Psoas muscle (tissue), 8 donors: ENCODE data around the gene NSD2. TPM values are rescaled to one million over a fixed set of nuclear protein-coding genes. Genes with fewer than 3 reads are reported as not detected.

Source experiments
- ATAC-seq, 4 donors: fragments of 200-7000 bp; cut with Tn5 transposase; one replicate each; pipeline ENCODE4 v1.9.1; 2020; ENCODE audit warnings: moderate library complexity in 3 of 4, mild to moderate bottlenecking in 2 of 4
- DNase-seq, 2 donors: peaks; one replicate each; pipeline ENCODE4 v3.0.0-alpha.2; 2020
- H3K27ac ChIP-seq: fragments of 200-600 bp; one replicate; pipeline ENCODE4 v1.8.0; 2022
- H3K27me3 ChIP-seq, 3 donors: fragments of 200-600 bp in 1 of 3; one replicate each; pipeline versions ENCODE4 v1.6.1 to v1.8.0; 2013 to 2022; ENCODE audit warnings: low read length in 2 of 3, mild to moderate bottlenecking in 2 of 3, moderate library complexity in 1 of 3; ENCODE audit not compliant: insufficient read depth in 3 of 3
- H3K36me3 ChIP-seq, 2 donors: fragments of 200-600 bp in 1 of 2; one replicate each; pipeline versions ENCODE4 v1.6.1 to v1.8.0; 2013 to 2022; ENCODE audit warnings: low read depth in 1 of 2, mild to moderate bottlenecking in 1 of 2, moderate library complexity in 1 of 2; ENCODE audit not compliant: insufficient read depth in 1 of 2
- H3K4me1 ChIP-seq: fragments of 200-600 bp; one replicate; pipeline ENCODE4 v1.8.0; 2022
- H3K4me3 ChIP-seq: fragments of 200-600 bp; one replicate; pipeline ENCODE4 v1.8.0; 2022; ENCODE audit warnings: mild to moderate bottlenecking
- H3K9me3 ChIP-seq: fragments of 200-600 bp; one replicate; pipeline ENCODE4 v1.8.0; 2022
- WGBS, 3 donors: extraction: QIAGEN DNeasy Blood & Tissue Kit; methylation state at CpG; one replicate each; pipeline versions ENCODE4 v1.1.6 to v1.1.7; 2013; 5-methylcytosine and 5-hydroxymethylcytosine counted together
- intact Hi-C, 2 donors: fragments of 100-400 bp; cut with DNase I; formaldehyde crosslinking; loops; one replicate each; pipeline versions ENCODE4 v1.11.0 to v1.14.2; 2022
- polyA plus RNA-seq, 3 donors: library from polyadenylated mRNA; stranded (reverse); fragments of 200-250 nt; gene quantifications; one replicate each; pipeline ENCODE4 v1.2.3, GENCODE V29; 2013
- total RNA-seq, 4 donors: library from RNA; stranded (reverse); fragmentation: NEBNext Ultra II Directional in 2 of 4; extraction: Animal tissue kit (Norgen Biotek cat#: 25700) in 2 of 4; gene quantifications; one replicate each; pipeline versions ENCODE4 v1.2.1 to v1.2.4, GENCODE V29; 2021 to 2023
- TF ChIP-seq, protein P1 (sequence below): fragments of 200-600 bp; IDR thresholded peaks from one replicate; pipeline ENCODE4 v1.8.0; 2022; ENCODE audit warnings: antibody characterized with exemption
- donor health status: healthy with polysubstance abuse.
- donor health status: DM: no; HTN: no; CAD: no; lungs with moderate emphysema.
- donor health status: Bipolar disorder and iron deficiency.
- donor health status: healthy.
- donor health status: DM: yes; HTN: yes; CAD: no.
- donor health status: DM: no; HTN: no; CAD: no.
- donor health status: DM: no; HTN: no; CAD: no.
- donor health status: DM: yes; HTN: yes; CAD: no.

NSD2 gene
- total and polyA plus RNA-seq, 7 donors, result 5.6 to 36.0 (median 21.2) TPM

- H3K27ac ChIP-seq, result no peak overlapping the region
- H3K9me3 ChIP-seq, result no peaks in the 10 kb centered on the region
- ATAC-seq, result no peak
- peaks cover 5 to 99% of the 10 kb centered on the region in 2 donors for H3K36me3 ChIP-seq
- no peaks in the 10 kb centered on the region for H3K27me3 ChIP-seq
- no peaks in the 10 kb centered on the region for H3K4me1 ChIP-seq
- intact Hi-C loops, result no loop called here
- TF ChIP-seq, protein P1, sequence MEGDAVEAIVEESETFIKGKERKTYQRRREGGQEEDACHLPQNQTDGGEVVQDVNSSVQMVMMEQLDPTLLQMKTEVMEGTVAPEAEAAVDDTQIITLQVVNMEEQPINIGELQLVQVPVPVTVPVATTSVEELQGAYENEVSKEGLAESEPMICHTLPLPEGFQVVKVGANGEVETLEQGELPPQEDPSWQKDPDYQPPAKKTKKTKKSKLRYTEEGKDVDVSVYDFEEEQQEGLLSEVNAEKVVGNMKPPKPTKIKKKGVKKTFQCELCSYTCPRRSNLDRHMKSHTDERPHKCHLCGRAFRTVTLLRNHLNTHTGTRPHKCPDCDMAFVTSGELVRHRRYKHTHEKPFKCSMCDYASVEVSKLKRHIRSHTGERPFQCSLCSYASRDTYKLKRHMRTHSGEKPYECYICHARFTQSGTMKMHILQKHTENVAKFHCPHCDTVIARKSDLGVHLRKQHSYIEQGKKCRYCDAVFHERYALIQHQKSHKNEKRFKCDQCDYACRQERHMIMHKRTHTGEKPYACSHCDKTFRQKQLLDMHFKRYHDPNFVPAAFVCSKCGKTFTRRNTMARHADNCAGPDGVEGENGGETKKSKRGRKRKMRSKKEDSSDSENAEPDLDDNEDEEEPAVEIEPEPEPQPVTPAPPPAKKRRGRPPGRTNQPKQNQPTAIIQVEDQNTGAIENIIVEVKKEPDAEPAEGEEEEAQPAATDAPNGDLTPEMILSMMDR, result no peak
- no peak overlapping the region for H3K4me3 ChIP-seq
- DNase-seq, result no peak
- WGBS, 3 donors, result 87 to 88% (median 87%) methylated on average over 17 to 22 of the region's 22 CpGs
Measured at GRCh38 chr4:1986578-1987210, 115.5 kb downstream of the NSD2 start.

- DNase-seq (no peak), ATAC-seq (no peak)
- H3K4me3 ChIP-seq, result no peak overlapping the region
- H3K4me1 ChIP-seq, result no peaks in the 10 kb centered on the region
- intact Hi-C loops, result no loop called here
- no peak overlapping the region for H3K27ac ChIP-seq
- 89 to 94% (median 91%) methylated on average over 14 to 19 of the region's 19 CpGs for WGBS, 3 donors
- TF ChIP-seq, protein P1, result no peak
- no peaks in the 10 kb centered on the region for H3K27me3 ChIP-seq
- peaks cover 5 to 93% of the 10 kb centered on the region in 2 donors for H3K36me3 ChIP-seq
- no peaks in the 10 kb centered on the region for H3K9me3 ChIP-seq
Measured at GRCh38 chr4:1987296-1987695, 116.1 kb downstream of the NSD2 start.

GRCh38 chr4:1987721-1988326 lies 116.6 kb downstream of the NSD2 start:
- intact Hi-C loops, result no loop called here
- H3K27me3 ChIP-seq, result no peaks in the 10 kb centered on the region
- H3K27ac ChIP-seq, result no peak overlapping the region
- TF ChIP-seq, protein P1, result no peak
- H3K4me1 ChIP-seq, result no peaks in the 10 kb centered on the region
- no peaks in the 10 kb centered on the region for H3K9me3 ChIP-seq
- DNase-seq, result no peak
- H3K4me3 ChIP-seq, result no peak overlapping the region
- 91 to 94% (median 93%) methylated on average over 26 of the region's 26 CpGs for WGBS, 3 donors
- peaks cover 5 to 88% of the 10 kb centered on the region in 2 donors for H3K36me3 ChIP-seq
- no peak for ATAC-seq

DNA sequence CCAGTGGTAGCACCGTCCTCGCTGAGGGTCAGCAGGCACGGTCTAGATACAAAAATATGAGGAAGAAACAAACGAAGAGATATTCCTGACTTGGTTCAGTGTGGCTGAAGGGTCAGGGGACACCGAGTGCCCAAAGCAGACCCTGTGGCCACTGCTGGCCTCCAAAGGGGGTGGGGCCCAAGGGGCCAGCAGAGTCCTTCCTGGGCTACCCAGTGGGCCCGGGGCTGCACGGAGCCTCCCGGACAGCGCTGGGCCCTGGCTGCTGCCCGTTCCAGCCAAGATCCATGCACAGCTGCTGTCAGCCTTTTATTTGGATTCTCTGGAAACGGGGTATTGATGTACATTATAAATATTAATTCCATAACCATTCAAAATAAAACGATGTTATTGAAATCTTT lies 117.1 kb downstream of the NSD2 start:
- TF ChIP-seq, protein P1, result no peak
- Histone ChIP-seq H3K27ac (no peak overlapping the region), H3K27me3 (no peaks in the 10 kb centered on the region), H3K4me1 (no peaks in the 10 kb centered on the region), H3K9me3 (no peaks in the 10 kb centered on the region), H3K36me3 (peaks cover 5 to 83% of the 10 kb centered on the region in 2 donors), H3K4me3 (no peak overlapping the region)
- ATAC-seq, result no peak
- intact Hi-C loops, result no loop called here
- 88 to 89% (median 88%) methylated on average over 12 of the region's 12 CpGs for WGBS, 3 donors
- no peak for DNase-seq
